Occipital lobe (tissue), 2 donors: ENCODE results near the gene VWA5A. TPM values are rescaled to one million over a fixed set of nuclear protein-coding genes. Genes with fewer than 3 reads are reported as not detected.

Experiments used
- DNase-seq: peaks from one replicate; lab custom pipeline; 2025; lab: John Stamatoyannopoulos, UW
- total RNA-seq: library from RNA; depleted of rRNA; stranded (reverse); fragments of >200 nt; gene quantifications from one replicate; pipeline ENCODE4 v1.2.3, GENCODE V29; 2014

VWA5A gene, protein sequence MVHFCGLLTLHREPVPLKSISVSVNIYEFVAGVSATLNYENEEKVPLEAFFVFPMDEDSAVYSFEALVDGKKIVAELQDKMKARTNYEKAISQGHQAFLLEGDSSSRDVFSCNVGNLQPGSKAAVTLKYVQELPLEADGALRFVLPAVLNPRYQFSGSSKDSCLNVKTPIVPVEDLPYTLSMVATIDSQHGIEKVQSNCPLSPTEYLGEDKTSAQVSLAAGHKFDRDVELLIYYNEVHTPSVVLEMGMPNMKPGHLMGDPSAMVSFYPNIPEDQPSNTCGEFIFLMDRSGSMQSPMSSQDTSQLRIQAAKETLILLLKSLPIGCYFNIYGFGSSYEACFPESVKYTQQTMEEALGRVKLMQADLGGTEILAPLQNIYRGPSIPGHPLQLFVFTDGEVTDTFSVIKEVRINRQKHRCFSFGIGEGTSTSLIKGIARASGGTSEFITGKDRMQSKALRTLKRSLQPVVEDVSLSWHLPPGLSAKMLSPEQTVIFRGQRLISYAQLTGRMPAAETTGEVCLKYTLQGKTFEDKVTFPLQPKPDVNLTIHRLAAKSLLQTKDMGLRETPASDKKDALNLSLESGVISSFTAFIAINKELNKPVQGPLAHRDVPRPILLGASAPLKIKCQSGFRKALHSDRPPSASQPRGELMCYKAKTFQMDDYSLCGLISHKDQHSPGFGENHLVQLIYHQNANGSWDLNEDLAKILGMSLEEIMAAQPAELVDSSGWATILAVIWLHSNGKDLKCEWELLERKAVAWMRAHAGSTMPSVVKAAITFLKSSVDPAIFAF
- total RNA-seq, result 5.8 TPM

DNA sequence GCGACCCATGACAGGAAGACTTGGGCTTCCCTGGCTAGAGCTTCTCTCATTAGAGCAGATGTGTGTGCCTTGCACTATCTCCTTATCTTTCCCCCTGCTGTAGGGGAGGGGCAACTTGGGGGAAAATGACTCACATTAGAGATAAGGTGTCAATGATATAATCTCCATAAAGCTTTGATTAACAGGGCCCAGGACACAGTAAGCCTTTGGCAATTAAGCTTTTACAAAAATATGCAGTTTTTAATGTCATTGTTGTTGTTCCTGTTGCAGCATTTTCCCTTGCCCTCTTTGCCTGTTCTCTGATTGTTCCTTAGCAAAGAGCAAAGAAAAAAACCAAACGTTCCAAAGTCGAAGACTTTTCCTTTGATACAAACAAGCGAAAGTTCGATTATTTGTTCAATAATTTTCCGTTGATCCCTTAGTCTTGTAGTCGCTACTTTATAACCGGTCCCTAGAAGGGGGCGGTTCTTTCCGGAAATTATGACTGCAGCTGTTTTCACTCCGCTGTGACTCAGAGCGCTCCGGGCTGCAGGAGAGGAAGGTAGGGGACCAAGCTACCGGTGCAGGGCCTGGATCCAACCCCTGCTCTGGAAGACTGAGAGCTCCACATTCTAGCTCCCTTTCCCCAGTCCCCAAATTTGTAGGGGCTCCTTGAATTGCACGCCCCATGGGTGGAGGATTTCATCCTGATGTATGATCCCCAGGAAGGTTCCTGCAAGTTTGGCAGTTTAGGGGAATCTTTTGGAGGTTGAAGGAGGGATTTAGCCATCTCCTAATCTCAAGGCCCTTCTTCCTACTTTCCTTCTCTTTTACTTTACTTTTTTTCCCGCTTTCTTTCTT is at the start of gene VWA5A:
VWA5A (plus strand) TSS at position 509 of the 840 bp plus-strand sequence. CDS start 2,062 bp downstream, outside the sequence.
- DNase-seq, result peak; percentile 49

DNA sequence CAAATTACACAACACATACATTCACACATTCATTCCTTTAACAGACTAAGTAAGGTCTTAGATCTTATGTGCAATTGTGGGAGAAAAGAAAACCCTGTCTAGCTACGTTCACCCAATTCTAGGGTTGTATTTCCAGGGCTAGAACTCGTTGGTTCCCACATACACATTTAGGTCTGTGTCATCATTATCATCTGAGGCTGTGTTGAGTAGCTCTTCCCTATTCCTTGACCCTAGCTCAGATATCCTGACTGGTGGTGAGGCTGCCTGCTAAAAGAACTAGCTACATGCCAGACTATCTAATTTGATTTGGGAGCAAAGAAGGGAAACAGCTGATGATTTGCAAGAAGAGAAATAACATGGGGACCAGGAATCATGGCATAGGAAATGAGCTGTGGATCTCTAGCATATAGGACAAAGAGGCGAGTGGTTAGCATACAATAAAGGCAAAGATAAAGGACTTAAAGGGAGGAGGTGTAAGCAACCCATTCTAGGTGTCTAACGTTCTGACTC is 46.6 kb upstream of the VWA5A start:
- no peak for DNase-seq

DNA sequence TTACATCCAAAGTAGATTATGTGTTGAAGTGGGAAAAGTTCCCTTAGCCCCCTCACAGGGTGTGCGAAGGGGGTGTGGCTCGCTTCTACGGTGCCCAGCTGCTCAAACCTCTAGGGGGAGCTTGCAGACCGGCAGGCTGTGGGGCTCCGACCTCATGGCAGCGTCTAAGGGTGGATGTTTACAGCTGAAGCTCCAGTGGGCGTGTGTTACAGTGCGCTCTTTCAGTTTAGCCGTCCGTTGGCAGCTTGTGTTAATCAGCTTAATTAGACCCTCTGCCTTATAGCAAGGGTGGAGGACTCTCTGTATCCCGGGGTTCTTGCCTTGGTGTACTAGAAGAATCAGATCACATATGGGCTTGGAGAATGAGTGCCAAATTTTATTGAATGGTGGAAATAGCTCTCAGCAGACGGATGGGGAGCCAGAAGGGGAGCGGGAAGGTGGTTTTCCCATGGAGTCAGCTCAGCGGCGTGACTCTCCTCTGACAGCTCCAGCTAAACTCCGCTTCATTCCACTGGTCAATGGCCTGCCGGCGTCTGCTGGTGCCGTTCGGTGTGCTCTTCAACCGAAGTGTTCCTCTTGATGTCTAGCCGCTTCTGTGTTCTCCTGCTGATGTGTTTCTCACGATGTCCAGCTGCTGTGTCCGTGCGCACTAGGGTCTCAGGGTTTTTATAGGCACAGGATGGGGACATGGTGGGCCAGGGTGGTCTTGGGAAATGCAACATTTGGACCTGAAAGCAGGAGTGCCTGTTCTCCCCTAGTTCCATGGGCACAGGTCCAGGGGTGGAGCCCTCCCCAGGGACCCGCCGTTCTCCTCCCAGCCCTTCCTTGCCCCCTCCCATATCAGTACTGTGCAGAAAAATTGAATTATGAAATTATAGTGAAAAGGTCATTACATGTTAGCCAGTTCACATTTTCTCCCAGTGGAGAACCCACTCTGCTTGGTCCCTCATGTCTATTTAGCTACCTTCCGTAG is 45.5 kb upstream of the VWA5A start:
- DNase-seq, result no peak

DNA sequence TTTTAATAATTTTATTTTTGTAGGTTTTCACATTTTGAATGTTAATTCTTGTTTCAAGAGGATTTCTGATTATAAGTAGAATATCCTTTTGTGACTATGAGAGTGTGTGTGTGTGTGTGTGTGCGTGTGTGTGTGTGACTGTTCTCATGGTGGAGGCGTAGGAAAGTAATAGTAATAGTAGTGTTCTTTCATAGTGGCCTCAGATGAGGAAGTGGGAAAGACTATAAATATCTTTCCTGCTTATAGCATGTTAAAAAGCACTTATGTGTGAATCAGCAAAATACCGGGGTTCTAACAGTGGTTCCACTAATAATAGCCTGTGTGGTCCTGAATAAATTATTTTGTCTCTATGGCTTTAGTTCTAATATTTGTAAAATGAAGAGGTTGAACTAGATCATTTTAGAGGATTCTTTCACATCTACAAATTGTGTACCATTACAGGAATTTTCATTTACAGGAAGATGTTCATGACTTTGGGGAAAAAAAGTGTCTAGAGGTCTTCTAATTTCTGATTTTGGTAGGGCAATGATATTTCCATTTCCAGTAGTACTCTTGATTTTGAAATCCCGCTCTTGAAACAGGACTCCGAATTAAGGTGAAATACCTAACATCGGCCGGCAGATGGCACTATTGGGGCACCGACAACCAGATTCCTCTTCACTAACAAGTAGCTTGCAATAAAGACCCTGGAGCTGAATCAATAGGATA is 44.2 kb upstream of the VWA5A start:
- peak; percentile 59 for DNase-seq

DNA sequence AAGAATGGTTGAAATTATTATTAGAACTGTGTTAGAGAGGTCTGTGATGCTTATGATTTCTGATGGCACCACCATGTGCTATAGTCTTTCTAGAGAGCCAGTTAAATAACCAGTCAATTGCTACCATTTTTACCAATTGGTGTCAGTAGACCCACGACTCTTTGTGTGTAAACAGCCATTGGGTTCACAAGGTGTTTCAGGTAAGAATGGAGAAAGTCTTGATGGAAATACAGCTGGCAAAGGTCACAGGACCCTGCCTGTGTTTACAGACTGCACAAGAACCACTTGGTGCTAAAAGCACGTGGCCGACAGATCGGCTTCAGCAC is 43.7 kb upstream of the VWA5A start:
- DNase-seq, result no peak

DNA sequence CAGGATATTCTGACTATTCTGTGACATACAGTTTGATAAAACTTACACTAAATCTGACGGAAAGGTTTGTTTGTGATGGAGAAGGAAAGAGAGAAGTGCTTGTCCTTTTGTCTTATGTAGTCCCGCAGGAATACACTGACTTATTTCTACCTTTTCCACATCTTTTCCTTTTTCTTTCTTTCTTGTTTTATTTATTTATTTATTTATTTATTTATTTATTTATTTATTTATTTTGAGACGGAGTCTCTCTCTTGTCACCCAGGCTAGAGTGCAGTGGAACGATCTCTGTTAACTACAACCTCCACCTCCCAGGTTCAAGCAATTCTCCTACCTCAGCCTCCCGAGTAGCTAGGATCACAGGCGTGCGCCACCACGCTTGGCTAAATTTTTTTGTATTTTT is 43.1 kb upstream of the VWA5A start:
- no peak for DNase-seq

DNA sequence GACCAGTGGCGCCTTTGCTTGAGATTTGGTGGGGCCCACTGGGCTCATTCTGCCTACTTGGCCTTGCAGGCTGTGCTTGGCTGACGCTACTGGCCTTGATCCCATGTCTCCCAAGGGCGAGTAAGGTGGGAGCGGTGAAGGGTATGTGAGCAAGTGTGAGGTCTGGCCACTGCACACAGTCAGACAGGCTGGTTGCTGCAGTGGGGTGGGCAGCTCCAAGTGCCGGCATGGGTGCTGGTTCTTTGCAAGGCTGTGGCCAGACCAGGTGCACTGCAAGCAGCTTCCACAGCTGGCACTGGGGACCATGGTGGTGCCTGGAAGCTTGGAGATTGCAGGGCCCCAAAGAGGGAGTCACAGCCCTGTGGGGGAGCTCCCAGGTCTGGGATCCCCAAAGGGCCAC is 40.7 kb upstream of the VWA5A start:
- DNase-seq, result no peak

DNA sequence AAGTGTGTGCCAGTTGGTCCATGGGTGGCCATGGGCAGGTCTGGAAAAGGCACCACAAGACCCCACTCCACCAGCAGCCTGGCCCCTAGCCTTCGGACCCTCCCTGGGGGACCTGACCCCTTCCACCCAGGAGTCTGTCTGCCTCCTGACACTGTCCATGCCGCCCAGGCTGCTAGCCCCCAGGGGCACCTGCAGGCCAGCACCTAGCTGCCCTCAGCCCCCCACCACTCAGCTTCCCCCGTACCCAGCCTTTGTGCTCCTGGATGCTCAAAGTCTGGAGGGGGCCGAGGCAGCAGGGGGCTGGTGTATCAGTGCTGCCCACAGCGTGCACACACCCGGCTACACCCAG is 39.8 kb upstream of the VWA5A start:
- no peak for DNase-seq

DNA sequence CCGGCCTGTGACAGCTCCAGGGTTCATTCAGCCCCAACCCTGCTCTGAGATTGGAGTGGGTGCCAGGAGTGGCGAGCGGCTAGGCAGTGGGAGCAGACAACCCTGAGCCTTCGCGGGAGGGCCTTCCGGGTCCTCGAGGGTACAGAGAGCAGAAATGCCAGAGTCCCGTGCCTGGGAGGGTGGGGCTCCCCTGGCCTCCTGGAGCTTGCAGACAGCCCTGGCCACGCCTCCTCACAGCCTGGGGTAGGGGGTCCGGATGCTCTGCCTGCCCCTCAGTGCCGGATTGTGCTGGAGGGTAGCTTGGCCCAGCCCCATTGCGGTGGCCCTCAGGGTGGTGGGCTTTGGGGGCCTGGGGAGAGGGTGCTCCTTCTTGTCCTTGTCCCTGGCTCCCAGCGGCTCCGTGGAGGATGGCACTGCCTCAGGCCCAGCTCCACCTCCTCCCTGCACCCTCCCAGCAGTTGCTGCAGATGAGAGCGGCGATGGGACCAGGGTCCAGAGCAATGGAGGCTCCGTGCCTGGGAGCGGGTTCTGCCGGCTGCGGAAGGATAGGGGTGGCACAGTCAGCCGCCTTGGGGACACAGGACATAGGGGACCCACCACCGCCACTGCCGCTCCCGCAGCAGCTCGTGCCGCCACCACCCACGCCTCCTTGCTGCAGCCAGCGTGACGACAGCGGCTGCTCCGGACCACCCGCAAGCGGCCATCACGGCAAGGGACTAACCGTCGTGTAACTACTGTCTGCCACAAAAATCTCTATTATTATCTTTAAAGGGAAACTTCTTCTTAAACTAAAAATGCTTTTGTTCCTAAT is 39.2 kb upstream of the VWA5A start:
- DNase-seq, result peak; percentile 61

DNA sequence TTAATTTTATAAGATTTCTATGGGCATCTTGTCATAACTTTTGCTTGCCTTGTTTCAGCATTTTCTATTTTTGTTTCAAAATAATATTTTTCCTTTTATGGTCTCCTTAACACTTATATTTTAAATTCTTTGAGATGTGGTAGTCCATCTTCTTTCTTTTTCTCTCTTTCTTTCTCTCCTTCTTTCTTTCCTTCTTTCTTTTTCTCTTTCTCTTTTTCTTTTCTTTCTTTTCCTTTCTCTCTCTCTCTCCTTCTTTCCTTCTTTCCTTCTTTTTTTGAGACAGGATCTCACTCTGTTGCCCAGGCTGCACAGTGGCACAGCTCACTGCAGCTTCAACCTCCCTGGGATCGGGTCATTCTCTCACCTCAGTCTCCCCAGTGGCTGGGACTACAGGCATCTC is 38.0 kb upstream of the VWA5A start:
- DNase-seq, result no peak

DNA sequence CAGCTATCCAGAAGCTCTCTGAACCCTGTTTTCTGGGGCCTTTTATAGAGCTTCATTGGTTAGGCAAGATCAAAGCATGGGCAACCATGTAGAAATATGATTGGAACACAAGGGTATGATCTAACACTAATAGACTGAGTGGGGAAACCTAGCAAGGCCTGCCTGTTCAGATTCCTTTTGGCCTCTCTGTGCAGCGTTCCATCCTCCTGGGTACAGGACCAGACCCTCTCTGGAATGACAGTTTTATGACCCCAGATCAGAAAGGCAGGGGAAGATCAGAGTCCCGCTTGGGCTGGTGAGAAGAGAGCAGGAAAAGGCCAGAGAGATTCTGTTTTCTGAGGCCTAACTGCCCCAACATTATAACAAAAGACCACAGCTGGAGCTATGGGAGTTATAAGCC is 36.7 kb upstream of the VWA5A start:
- no peak for DNase-seq

DNA sequence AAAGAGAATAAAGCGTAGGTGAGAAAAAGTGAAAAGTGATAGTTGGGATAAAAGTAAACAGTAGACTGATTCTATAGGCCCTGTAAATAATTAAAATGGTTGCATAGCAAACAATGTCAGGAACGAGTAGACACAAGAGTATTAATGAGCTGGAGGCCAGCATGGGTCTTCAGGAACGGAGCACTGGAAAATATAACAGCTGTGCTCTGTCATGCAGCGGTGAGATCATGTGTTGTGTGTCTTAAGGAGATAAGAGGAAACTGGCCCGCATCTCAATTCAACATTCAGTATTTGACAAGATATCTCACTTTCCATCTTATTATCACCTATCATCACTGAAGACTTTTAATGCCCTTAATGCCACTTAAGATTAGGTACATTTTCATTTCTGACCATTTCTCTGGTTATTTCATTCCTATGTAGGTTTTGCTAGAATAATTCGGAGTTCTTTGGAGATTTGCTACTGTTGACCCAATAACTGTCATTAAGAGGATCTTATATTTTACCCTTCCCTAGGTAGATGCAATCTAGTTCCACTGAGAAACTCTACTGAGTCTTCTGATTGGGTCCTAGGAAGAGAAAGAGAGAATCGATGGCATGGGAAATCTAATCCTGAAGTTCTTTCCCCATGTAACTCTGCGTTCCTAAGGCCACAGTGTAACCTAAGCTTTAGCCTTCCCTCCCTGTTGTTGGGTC is 35.5 kb upstream of the VWA5A start:
- DNase-seq, result no peak

DNA sequence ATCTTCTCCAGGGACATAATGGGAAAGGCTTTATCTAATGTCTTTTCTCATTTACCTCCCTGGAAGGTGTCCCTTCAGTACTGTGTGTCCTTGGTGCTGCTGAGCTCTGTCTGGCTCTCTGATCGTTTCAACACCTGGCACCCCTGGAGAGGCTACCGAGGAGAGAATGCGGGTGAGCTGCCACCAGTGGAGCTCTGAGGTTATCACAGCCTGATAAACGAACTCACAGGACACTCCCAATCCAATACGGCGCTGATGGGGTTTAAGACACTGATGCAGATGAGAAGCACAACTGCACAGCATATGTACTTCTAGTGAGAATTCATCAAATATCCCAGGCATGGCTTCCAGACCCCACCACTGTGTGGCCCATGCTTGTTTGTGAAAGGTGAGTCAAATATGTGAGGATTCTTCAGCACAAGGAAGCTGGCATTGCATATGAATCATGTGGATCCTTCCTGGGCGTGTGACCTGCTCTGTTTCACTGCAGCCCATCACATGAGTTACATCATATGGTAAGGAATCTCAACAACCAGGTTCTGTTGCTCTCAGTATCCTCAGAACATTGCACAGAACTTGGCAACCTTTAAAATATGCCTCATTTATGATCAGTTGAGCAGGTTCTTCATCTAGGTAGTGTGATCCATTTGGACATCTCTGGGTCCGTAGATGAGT is 34.8 kb upstream of the VWA5A start:
- DNase-seq, result no peak

DNA sequence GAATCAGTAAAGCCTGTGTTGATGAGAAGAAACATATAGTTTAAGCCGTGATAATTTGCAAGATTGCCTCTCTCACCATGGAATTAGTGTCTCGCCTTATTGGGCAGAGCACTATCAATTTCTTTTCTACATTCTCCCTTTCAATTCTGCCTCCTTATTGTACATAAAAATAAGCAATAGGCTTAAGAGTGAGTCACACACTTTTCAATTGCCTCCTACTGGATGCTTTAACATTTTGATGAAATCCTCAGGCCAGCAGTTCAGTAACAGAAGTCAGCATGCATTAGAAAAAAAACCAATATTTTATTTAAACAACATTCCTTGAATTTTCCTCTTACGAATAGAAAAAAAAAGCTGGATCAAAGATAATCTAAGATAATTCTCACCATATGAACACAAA is 33.8 kb upstream of the VWA5A start:
- no peak for DNase-seq

DNA sequence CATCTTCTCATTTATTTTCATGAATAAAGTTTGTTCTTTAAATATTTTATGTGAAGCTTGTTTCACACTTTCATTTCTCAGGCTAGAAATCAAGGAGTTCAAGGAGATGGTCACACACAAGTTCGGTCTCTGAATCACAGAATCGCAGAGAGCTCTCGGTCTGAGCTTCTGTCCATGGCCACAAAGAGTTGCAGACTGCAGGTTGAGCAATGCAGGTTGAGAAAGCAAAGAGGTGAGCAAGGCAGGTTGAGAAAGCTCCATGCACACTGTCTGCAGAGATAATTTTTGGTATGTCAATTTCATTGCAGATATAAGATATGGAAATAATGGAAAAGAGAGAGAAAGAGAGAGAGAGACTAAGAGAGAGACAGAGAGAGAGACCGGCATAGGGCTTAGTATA is 32.9 kb upstream of the VWA5A start:
- DNase-seq, result no peak

DNA sequence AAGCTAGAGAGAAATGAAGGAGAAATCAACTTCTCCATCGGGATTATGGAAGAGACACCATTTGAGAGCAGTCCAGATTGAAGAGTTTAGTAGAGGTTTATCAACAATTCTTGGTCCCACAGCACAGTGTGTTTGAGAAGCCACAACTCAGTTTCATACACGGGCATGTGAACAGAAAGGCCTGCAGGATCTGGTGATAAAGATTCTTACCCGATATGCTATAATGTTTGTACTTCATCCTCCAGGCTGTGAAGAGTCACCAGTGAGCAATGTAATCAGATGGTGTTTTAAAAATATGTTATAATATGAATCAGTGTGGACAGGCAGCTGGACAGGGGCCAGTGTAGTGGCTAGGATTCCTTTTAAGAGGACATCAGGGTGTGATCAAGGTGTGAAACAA is 29.7 kb upstream of the VWA5A start:
- DNase-seq, result no peak

DNA sequence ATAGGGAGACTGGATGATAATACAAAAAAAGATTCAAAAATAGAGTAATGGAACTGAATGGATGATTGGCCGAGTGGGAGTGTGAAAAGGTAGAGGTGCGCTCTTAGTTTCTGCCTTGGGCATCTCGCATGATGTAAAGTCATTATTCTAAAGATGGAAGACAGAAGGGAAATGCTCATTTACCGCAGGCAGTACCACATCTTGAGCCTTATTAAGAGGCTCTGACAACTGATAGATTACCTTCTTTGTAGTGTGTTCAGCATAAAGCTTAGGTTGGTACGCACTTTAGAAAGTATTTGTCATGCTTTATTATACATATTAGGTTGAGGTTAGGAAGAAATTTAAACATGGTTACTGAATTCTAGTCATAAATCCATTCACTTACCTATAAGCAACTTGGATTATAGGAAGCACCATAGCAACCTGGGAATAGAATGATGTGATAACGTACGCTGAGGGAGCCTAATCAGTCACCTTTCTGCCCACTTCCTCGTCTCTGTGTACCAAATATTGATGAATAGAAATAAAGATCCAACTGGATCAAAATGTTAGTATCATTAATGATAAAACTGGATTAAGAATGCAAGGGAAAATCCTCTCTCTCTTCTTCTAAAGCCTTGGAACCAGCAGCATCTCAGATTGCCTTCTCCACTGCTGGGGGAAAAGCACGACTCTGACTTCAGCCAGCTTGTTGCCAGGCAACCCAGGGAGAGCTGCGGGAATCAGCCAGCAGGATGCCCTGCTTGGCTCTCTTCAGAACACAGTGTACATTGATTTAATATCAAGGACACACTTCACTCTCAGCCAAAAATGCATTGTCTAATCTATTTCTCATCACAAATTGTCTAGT is 29.0 kb upstream of the VWA5A start:
- DNase-seq, result peak; percentile 65
